DND-41 (cell line): Measurements from ENCODE around the gene SMG6.

Source experiments
- CTCF ChIP-seq: IDR thresholded peaks from 2 replicates; pipeline ENCODE4 v1.5.1; 2012; ENCODE audit warnings: borderline replicate concordance, low read length, moderate library complexity, mild to moderate bottlenecking; ENCODE audit not compliant: poor library complexity, severe bottlenecking; ENCODE audit errors: extremely low read depth
- EZH2 ChIP-seq: IDR thresholded peaks from 3 replicates; pipeline ENCODE4 v1.6.1; 2012; ENCODE audit warnings: borderline replicate concordance, low read depth, mild to moderate bottlenecking, moderate library complexity, low read length, inconsistent platforms; ENCODE audit not compliant: severe bottlenecking

GRCh38 chr17:2076087-2076984 is 227.2 kb downstream of the SMG6 start:
- TF ChIP-seq CTCF (no peak), EZH2 (no peak)
